Omental fat pad (tissue), 4 donors: ENCODE measurements around the gene GPR15LG. TPM values are rescaled to one million over a fixed set of nuclear protein-coding genes. Genes with fewer than 3 reads are reported as not detected.

Source experiments
- ATAC-seq: fragments of 150-250 bp; one replicate; pipeline ENCODE4 v1.9.1; 2016; ENCODE audit warnings: mild to moderate bottlenecking, moderate library complexity; ENCODE audit not compliant: low FRiP score
- DNase-seq: peaks from one replicate; pipeline ENCODE4 v3.0.0-alpha.2; 2019; ENCODE audit warnings: low spot score
- CTCF ChIP-seq, 3 donors: fragments of 450-650 bp; IDR thresholded peaks; one replicate each; pipeline ENCODE4 v1.5.1; 2016 to 2017; ENCODE audit warnings: antibody characterized with exemption in 3 of 3, mild to moderate bottlenecking in 3 of 3, moderate library complexity in 2 of 3
- total RNA-seq, 4 donors: library from RNA; depleted of rRNA; stranded (reverse); fragments of >200 nt; gene quantifications; one replicate each; pipeline ENCODE4 v1.1.0, GENCODE V29; 2016

GPR15LG gene
- total RNA-seq, 4 donors from 2014 or later, result not detected

- DNase-seq (no peak), ATAC-seq (no peak)
- TF ChIP-seq CTCF (IDR thresholded peaks at IDR 0.05), result no peak
These were observed 44.1 kb downstream of the GPR15LG start for GRCh38 chr10:84217746-84218145.

- ATAC-seq, result no peak
- no peak for DNase-seq
- TF ChIP-seq CTCF (IDR thresholded peaks at IDR 0.05), result no peak
These were observed 48.3 kb downstream of the GPR15LG start for GRCh38 chr10:84221916-84222315.

- no peak for ATAC-seq
- TF ChIP-seq CTCF (IDR thresholded peaks at IDR 0.05), result no peak
- no peak for DNase-seq
These were observed 50.9 kb downstream of the GPR15LG start for GRCh38 chr10:84224411-84225028.

- no peak for TF ChIP-seq CTCF (IDR thresholded peaks at IDR 0.05)
- no peak for DNase-seq
- ATAC-seq, result no peak
These were observed 52.0 kb downstream of the GPR15LG start, which contains the start of gene LRIT2 for GRCh38 chr10:84225427-84226173. Gene LRIT2 (minus strand): TSS chr10:84225544. CDS start chr10:84225520, 24 bp downstream.

GRCh38 chr10:84226616-84227015, 53.0 kb downstream of the GPR15LG start:
- TF ChIP-seq CTCF (IDR thresholded peaks at IDR 0.05), result no peak
- ATAC-seq, result no peak
- no peak for DNase-seq

- ATAC-seq, result no peak
- no peak for TF ChIP-seq CTCF (IDR thresholded peaks at IDR 0.05)
These were observed 54.2 kb downstream of the GPR15LG start for GRCh38 chr10:84227810-84228209.

GRCh38 chr10:84230359-84230758, 56.8 kb downstream of the GPR15LG start:
- no peak for ATAC-seq
- DNase-seq, result no peak
- TF ChIP-seq CTCF (IDR thresholded peaks at IDR 0.05), result no peak

More at GRCh38 chr10:84227810-84228209, 54.2 kb downstream of the GPR15LG start:
- DNase-seq, result no peak
